Activated CD4-positive, alpha-beta T cell treated with anti-CD3 and anti-CD28 coated beads, Interleukin-2, Interleukin-4, amounts not matched to agents 100 ng/mL and 50 ng/mL, durations not matched to agents 16 hours and 8 hours (primary cell): ENCODE measurements around the gene SNRPD3.
"Not testable (repeated sequence)": the region's sequence is repeated elsewhere in the genome, so short reads cannot be mapped to it uniquely, and the experiment has no call there.

Experiments
- DNase-seq: peaks from one replicate; pipeline ENCODE4 v3.0.0-alpha.2; 2020; ENCODE audit warnings: low spot score

Gene SNRPD3

DNA sequence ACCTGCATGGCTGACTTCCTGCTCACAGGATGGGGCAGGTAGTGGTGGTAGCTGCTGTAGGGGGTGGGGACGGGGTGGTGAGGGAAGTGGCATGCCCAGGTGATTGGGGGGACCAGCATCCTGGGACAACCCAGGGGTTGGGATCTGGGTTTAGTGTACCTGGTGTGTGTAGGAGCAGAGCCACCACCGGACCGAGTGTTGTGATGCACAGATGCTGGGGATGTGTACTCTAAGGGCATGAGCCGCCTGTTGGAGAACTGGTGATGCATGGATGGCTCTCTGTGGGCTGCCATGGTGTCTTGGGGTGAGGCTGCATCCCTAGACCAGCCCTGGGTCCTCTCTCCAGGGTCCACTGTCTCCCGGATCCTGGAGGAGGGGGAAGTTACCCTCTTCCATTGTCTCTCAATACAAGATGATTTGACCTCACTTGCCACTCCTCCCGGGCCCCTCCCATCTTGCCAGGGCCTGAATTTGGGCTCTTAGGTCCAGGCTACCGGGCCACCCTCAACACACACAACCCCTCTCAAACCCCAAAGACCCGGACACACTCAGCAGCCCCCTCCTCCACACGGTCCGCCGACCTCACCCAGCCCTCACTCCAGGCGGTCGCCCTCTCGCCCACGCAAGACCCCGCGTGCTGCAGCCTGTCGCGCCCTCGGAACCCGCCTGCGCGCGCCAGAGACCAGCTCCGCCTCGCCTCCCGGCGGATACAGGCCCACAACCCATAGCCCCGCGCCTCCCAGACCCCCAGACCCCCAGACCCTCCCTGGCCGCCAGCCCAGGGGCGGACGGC lies 36.5 kb downstream of the SNRPD3 start:
- DNase-seq: no peak

DNA sequence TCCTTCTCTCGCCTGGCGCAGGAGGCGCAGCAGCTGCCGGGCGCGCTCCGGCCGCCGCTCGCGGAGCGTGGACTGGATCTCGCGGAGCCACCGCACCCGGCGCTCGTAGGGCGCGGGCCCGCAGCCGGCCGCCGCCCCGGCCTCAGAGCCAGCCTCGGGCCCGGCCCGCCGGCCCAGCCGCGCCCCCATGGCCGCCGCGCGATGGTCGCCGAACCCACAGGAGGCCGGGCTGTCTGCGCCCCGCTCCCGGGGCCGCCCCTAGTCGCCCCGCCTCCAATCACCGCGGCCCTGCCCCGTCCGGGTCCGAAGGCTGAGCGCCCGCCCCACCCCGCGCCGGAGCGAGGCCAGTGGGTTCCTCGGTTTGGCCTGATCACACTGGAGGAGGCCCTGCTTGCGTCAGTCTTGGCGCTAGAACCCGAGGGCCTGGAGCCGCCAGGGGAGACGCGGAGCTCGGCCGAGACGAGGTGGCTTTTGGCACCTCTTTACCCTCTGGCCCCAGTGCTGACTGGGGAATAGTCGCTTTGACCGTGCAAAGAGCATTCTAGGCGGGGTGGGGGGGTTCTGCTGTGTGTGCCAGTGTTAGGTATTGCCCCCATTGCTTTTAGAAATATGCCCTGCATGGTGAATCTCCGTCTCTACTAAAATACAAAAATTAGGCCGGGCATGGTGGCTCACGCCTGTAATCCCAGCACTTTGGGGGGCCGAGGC lies 37.2 kb downstream of the SNRPD3 start, which contains the start of gene LRRC75B:
Gene LRRC75B, minus strand, starts transcription at position 223 of the 708 bp plus-strand sequence. Its CDS starts 34 bp downstream, at position 189.
- peak; percentile 57 for DNase-seq

DNA sequence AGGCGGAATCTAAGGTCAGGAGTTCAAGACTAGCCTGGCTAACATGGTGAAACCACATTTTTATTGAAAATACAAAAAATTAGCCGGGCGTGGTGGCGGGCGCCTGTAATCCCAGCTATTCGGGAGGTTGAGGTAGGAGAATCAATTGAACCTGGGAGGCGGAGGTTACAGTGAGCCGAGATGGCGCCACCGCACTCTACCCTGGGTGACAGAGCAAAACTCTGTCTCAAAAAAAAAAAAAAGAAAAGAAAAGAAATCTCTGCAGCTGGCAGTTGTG lies 37.7 kb downstream of the SNRPD3 start:
- DNase-seq: not testable (repeated sequence)

DNA sequence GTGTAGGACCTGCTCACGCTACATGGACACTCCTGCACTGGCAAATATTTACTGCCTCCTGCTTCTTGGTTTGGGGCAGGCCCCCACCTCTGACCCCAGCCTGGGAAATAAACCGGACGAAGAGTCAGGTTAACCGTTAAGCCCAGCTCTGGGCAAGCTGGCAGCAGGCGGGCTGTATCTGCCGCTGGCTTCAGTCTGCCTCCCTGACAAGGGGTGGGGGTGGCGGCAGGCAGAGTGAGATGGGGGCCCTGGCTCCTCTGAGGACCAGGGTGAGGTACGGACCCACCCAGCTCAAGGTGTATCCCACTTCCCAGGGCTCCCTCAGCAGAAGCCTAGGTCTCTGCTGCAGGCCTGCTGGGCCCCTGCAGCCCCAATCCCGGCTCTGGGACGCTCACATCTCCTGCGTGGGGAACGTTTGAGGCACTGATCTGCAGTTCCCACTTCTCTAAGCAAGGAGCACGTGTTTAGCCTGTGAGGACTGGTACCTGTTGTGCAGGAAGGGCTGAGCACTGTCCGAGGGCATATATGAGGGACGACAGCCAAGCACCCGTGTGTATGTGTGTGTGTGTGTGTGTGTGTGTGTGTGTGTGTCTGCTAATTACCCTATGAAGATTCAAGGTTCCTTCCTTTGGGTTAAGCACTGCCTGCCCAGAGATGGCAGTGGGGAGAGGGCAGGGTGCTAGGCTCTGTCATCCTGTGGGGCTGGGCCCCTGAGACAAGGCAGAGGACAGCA lies 38.2 kb downstream of the SNRPD3 start:
- no peak for DNase-seq

DNA sequence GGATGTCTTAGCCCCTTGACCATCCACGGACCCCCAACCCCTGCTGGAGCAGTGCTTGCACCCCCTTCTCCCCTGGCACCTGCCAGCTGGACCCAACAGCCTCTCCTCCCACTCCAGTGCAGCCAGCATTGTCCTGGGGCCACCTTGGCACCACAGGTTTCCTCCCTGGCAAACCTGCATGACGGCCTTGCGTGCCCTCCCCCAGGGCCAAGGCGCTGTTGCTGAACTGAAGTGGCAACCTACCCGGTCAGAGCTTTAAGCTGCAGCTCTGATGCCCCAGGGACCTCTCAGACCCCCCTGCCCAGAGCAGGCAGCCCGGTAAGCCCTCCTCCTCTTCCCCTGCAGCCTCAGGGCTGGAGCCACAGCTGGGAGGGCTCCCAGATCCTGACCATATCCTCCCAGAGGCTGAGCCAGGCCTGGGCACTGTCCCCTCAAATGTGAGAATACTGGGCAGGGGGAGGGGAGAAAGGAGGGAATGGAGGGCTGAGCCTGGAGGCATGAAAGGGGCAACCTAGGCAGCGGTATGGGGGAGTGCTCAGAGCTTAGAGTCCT lies 38.8 kb downstream of the SNRPD3 start:
- no peak for DNase-seq

DNA sequence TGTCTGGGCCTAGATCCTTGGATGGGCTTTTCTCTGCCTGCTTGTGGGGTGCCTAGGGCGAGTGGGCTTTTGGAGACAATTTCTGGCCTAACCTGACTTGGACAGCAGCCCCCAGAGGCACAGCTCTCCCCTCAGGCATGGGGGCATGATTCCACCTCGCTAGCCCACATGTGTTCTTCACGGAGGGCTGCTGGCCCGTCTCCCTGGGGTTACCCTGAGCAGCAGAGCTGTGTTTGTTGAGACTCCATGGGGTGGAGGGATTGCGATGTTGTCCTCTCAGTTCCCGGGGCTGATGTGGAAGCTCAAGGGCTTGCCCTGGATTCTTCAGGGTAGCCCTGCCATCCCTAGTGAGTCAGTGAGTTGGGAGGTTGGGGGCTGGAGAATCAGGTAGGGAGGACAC lies 39.4 kb downstream of the SNRPD3 start:
- DNase-seq: no peak

DNA sequence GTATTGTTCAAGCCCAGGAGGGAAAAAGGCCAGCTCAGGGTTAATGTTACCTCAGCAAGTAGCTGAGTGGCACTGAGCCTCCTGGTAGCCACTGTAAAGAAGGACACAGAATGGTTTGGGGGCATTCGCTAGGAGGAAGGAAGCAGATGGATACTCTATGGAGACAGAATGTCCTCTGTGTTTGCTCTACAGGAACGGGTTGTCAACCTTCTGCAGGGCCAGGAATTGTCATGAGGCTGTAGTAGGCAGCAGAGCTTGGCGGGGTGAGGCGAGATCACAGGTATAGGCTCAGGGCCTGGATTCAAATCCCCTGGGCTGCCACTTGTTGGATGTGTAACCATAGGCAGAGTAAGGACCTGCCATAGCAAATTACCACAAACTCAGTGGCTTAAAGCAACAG lies 40.1 kb downstream of the SNRPD3 start:
- DNase-seq: no peak

DNA sequence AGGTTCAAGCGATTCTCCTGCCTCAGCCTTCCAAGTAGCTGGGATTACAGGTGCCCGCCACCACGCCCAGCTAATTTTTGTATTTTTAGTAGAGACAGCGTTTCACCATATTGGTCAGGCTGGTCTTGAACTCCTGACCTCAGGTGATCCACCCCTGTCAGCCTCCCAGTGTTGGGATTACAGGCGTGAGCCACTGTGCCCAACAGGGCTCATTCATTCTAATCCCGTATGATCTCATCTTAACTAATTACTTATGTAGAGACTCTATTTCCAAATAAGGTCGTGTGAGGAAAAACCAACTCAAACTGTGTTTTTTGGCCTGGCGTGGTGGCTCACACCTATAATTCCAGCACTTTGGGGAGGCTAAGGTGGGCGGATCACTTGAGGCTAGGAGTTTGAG lies 41.3 kb downstream of the SNRPD3 start:
- DNase-seq: not testable (repeated sequence)

DNA sequence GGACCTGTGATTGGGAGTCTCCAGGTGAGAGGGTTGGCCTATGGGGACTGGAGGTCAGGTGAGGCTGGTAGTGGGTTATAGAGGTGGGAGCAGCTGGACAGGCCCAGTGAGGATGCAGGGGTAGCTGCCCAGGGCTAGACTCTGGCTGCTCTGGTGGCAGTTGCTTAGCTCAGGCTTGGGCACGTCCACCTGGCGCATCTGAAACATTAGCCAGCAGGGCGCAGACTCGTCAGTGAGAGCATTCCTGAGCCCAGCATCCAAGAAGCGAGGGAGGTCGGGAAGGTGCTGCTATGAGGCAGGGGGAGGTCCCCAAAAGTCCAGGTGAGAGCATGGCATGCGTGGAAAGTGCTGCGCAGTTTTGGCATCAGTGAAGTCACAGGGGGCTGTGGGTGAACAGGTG lies 43.7 kb downstream of the SNRPD3 start:
- DNase-seq: no peak

DNA sequence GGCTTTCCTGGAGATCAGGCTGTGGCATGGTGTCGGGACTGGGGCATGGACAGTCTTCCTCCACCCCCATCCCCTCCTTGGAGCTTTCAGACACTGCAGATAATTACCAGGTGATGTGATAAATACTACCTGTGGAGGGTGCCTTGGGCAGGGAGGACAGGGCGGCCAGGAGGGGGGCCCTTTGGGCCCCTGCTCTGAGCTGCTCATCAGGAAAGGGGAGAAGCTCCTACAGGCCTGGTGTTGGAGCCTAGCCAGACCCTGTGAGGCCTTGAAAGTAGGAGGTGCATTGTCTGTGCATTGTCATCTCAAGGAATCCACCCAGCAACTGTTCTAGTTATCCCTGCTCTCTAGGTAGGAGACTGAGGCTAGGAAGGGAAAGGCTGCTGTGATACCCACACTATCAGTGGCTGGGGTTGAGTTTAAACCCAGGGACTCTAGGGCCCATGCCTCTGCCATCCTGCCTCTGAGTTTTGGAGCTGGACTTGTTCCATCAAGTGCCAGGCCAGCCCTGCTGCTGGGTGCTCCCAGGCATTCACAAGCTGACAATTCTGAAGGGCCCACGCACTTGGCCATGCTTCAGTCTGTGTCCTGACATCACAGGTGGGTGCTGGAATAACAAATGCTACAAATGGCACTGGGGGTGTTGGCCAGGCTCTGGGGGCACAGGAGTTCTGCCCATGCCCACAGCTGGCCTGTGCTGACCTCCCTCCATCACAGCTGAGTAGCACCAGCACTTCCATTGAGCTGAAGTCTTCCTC lies 44.3 kb downstream of the SNRPD3 start:
- not testable (repeated sequence) for DNase-seq

DNA sequence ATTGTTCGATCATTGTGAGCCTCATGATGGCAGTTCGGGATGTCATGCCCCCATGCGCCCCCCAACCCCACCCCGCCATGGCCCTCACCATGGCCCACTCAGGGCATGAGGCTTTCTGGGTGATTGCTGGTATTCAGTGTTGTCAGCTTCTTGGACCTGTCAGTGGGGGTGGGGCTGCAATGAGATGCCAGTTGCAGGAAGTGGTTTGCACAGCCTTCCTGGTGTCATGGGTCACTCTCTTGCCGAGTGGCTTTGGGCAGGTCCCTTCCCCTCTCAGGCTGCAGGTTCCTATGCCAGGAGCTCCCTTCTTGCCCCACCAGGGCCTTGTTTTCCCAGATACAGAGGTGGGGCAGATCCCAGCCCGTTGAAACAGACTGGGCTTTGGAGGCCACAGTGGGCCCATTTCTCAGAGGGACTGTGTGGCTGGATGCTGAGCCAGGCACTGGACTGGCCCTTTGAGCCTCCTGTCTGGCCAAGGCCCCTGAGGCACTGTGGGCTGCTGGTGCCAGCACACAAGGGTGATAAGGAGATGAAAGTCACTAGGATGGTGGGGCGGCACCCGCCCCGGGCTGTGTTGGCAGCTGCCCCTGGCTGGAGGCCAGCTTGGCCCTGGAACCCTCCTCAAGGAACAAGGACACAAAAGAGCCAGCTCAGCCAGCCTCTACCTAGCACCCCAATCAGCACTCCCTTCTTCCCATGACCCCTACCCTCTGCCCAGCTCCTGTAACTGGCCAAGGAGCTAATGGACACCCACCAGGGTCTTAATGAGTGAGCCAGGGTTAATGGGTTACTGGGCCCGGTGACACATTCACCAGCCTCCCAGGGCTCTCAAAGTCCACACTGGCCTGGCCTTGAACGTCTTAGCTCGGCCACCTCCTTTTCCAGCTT lies 45.7 kb downstream of the SNRPD3 start:
- peak; percentile 33 for DNase-seq

DNA sequence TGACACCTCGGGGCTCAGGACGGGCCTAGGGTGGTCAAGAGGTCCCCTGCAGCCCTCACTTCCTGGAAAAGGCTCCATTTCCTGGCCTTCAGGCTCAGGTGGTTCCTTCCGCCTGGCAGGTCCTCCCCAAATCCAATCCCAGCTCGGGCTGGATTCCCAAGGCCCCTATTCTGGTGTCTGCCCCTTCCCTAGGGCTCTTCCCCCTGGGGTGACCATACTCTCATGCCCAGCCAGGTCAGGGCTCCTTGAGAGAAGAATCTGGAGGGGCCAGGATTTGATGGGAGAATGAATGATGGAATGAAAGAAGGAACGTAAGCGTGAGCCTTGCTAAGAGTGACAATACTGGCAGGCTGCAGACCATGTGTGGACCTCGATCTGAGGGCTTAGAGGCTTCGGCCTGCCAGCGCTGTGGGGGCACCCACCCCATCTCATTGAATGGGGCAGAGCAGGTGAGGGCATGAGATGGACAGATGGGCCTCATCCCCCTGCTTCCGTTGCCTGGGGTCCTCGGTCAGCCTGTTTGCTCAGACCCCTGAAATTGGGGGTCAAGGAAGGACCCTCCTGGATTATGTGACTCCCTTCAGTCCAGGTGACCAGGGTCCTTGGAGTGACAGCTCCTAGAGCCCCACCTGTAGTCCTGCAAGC lies 46.4 kb downstream of the SNRPD3 start:
- DNase-seq: not testable (repeated sequence)

DNA sequence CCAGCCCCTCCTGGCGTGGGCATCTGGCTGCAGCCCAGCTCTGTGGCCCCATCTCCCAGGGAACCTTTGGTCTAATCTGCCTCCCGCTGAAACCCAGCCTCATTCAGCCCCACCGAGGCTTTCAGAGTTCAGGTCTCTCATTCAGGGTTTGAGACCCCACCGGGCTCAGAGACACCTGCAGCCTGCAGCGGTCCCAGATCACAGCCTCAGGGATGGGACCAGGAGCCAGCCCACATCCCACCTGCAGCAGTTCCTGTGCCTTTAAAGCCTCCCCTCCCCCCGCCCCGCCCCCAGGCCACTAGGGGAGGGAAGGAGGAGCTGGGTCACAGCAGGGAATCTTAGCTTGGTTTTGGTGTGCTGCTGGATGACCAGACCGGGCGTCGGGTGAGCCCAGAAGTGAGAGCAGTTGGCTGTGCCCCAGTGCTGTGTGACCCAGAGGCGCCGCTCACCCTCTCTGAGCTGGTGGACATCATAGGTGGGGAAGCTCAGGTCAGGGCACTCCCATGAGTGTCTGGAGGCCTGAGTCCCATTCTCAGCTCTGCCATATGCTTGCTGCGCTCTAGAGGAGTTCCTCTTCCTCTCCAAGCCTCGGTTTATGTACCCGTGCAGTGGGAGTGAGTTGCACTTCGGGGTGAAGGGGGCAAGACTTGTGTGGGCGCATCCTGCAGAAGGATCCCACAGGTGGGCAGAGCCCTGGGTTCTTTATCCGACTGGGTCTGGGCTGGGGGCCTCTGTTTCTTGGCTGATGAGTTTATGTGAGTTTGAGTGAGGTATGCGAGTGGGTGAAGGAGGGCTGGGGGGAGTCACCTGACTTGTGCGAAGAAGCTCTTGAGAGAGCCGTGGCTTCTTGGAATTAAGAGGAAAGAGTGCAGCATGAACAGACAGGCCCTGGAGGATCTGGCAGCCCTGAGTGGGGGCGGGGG lies 47.3 kb downstream of the SNRPD3 start, which contains the start of gene GGT1:
Gene GGT1, plus strand, starts transcription at position 347 of the 923 bp plus-strand sequence. CDS start 7,889 bp downstream, outside the sequence.
- not testable (repeated sequence) for DNase-seq

DNA sequence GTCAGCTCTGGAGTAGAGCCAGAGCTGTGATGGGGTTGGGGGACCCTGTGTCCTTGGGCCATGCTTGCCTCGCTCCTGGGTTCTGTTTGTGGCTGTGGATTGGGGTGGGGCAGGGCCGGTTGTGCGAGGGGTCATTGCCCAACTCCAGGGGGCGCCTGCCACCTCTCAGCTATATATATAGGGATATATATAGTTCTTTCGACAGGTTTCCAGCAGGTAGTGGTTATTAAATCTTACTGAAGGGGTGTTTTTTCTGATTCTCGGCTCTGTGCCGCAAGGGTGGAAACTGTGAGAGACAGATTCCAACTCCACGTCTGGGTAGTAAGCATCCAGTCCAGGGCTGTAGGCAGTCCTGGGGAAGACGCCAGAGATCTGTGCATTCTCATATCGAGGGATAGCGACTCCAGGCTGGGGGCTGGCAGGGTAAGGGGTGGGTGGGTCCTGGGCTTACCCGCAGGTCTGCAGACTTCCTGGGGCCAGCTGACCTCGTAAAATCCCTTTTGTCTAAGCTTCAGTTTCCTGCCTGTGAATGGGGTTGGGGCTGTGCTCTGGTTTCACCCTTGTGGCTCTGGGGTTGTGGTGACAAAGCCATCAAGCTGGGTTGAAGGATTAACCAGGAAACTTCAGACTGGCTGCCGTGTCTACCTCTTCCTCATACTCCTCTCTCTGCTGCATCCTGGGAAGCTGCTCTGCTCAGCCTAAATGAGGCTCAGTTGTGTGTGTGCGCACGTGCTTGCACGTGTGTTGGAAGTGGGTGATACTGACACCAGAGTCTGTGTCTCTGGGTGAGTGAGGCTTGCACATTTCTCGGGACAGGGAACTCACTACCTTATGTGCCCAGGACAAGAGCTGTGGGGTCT lies 48.2 kb downstream of the SNRPD3 start:
- peak; percentile 24 for DNase-seq

DNA sequence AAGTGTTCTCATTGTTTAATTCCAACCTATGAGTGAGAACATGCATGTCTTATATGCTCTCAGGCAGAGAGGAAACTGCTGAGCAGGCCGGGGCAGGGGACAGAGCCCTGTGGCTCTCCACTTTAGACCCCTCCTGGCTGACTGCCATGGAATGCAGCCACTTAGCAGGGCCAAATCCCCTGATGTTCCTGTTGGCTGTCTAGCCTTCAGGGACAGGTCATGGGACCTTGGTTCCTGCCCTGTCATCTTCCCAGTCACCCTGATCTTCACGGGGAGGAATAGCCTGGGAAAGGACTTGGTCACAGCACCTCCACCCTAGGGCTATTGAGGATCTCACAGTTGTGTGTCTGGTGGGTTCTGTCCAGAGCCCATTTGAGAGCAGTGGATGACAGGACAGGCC lies 50.5 kb downstream of the SNRPD3 start:
- not testable (repeated sequence) for DNase-seq

DNA sequence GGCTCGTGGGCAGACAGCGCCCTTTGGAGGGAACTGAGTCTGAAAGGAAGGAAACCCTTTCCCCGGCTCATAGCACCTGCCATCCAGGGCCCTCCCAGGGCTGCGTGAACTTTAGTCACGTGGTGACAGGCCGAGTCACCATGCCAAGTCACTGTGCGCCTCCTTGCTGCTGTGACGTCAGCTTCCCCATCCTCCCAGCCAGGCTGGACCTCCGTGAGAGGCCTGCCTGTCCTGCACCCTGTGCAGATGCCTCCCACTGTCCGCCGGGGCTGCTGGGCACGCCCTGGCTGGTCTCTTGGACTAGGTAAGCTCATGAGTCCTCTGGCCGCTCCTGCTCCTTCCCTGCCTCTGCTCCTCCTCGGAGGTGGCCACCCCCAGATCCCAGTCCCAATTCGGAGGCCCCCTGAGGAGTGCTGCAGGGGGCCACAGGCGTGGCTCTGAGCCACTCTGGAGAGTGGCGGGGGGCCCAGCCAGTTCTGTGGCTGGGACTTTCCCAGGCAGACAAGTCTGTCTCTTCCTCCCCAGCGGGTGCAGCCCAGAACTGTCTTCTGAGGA lies 51.7 kb downstream of the SNRPD3 start:
- peak; percentile 79 for DNase-seq

DNA sequence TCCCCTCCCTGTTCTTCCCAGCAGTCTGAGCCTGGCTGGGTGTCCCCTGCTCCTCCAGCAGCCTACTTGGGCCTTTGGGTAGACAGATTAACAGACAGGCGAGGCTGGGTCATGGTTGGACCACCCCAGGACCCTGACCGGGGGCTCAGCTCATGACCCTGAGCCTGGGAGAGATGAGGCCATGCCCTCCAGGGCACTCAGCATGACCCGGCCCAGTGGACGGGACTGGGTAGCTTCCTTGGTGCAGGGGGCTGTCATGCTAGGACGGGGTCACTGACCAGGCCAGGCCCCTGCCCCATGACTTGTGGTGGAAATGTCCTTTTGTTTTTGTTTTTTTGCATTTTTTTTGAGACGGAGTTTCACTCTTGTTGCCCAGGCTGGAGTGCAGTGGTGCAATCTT lies 52.5 kb downstream of the SNRPD3 start:
- DNase-seq: not testable (repeated sequence)

DNA sequence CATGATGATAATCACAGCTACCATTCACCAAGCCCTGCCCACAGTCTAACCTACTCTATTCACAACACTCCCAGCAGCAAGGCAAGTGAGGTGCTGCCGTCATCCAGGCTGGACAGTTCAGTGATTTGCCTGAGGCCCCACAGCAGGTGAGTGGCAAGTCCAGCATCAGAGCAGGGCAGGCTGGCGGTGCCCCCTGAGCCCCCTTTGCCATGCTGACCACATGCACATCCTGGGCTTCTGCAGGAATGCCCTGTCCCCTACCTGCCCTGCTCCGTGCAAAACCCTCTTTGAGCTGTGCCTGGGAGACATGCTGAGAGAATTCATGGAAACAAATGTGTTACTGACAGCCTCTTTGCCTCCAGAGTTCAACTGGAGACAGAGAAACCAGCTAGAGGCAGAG lies 54.1 kb downstream of the SNRPD3 start:
- DNase-seq: not testable (repeated sequence)
